ENCODE measurements around the gene MCM3. TPM values are rescaled to one million over a fixed set of nuclear protein-coding genes. Genes with fewer than 3 reads are reported as not detected.

Gene MCM3
- 11.6 and 23.4 TPM in 2 replicates for total RNA-seq

DNA sequence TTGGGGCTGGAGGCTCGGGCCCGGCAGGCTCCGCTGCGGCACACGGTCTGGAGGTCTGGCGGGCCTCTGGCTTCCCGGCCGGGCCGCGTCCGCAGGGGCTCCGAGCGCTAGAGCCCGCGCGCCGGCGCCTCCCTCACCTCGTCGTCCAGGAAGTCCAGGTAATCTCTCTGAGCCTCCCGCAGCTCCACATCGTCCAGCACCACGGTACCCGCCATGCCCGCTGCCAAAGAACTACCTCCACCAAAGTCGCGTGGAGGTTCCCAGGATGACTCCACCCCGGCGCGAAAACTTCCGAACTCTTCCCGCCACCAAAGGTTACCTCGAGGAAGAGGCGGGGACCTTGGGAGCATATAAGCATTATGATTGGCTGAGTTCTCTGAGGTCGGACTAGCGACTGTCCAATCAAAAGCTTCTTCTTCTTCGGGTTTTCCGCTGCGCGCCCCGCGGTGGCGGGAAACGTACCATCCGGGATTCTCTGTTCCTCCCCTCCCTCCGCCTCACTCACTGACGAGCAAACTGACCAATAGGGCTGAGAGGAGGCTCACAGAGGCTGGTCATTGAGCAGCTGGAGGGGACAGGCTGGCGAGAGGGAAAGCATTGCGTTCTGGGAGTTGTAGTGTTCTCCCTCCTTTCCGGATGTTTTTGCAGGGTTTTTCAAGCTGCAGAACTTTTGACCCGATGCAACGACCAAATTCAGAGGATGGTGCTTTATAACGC, at the start of gene MCM3:
TSS of gene MCM3 (minus strand) at position 283 of the 717 bp plus-strand sequence. CDS start at position 215, 68 bp downstream.
- H3K27me3 ChIP-seq (ENCODE audit: control insufficient read depth, insufficient read depth, low read length) = no peaks in the 10 kb centered on the region
- peak; percentile 79 for FAIRE-seq
- TF ChIP-seq, protein P1, sequence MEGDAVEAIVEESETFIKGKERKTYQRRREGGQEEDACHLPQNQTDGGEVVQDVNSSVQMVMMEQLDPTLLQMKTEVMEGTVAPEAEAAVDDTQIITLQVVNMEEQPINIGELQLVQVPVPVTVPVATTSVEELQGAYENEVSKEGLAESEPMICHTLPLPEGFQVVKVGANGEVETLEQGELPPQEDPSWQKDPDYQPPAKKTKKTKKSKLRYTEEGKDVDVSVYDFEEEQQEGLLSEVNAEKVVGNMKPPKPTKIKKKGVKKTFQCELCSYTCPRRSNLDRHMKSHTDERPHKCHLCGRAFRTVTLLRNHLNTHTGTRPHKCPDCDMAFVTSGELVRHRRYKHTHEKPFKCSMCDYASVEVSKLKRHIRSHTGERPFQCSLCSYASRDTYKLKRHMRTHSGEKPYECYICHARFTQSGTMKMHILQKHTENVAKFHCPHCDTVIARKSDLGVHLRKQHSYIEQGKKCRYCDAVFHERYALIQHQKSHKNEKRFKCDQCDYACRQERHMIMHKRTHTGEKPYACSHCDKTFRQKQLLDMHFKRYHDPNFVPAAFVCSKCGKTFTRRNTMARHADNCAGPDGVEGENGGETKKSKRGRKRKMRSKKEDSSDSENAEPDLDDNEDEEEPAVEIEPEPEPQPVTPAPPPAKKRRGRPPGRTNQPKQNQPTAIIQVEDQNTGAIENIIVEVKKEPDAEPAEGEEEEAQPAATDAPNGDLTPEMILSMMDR (IDR thresholded peaks at IDR 0.05; ENCODE audit: insufficient read depth, low read length, severe bottlenecking) = no peak

GRCh38 chr6:52333840-52334200, 49.3 kb upstream of the MCM3 start:
- FAIRE-seq (no peak), DNase-seq (ENCODE audit: low read depth) (no peak)
- TF ChIP-seq, protein P1 (IDR thresholded peaks at IDR 0.05; ENCODE audit: insufficient read depth, low read length, severe bottlenecking) = no peak
- Histone ChIP-seq H3K27me3 (ENCODE audit: control insufficient read depth, insufficient read depth, low read length) (no peaks in the 10 kb centered on the region), H3K4me3 (ENCODE audit: low read depth, low read length) (no peak overlapping the region), H3K36me3 (ENCODE audit: control insufficient read depth, insufficient read depth, low read length) (no peaks in the 10 kb centered on the region)

More for the DNA sequence above, at the start of gene MCM3:
- peak; percentile 99 for DNase-seq (ENCODE audit: low read depth)
- Histone ChIP-seq H3K4me3 (ENCODE audit: low read depth, low read length) (peak within 1 kb of the TSS; percentile 76), H3K36me3 (ENCODE audit: control insufficient read depth, insufficient read depth, low read length) (no peaks in the 10 kb centered on the region)

GRCh38 chr6:52331793-52332457, 47.4 kb upstream of the MCM3 start:
- Histone ChIP-seq H3K4me3 (ENCODE audit: low read depth, low read length) (no peak overlapping the region), H3K36me3 (ENCODE audit: control insufficient read depth, insufficient read depth, low read length) (no peaks in the 10 kb centered on the region), H3K27me3 (ENCODE audit: control insufficient read depth, insufficient read depth, low read length) (no peaks in the 10 kb centered on the region)
- TF ChIP-seq, protein P1 (IDR thresholded peaks at IDR 0.05; ENCODE audit: insufficient read depth, low read length, severe bottlenecking) = no peak
- DNase-seq (ENCODE audit: low read depth) = no peak
- no peak for FAIRE-seq

DNA sequence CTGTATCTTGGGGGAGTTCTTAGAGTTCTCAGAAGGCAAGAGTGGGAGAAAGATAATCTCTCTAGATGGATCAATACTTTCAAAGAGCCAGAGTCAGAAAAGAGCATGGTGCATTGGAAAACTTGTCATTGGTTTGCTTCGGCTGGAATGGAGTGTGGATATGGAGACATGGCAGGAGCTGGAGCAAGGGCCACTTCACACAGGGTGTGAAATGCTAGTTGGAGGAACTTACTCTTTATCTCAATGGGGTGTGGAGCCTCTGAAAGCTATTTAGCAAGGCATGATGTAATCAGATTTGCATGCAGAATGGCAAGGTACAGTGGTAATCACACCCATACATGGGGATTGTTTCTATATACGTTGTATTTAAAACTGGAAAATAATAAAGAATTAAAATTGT, 45.9 kb upstream of the MCM3 start:
- Histone ChIP-seq H3K4me3 (ENCODE audit: low read depth, low read length) (no peak overlapping the region), H3K36me3 (ENCODE audit: control insufficient read depth, insufficient read depth, low read length) (no peaks in the 10 kb centered on the region), H3K27me3 (ENCODE audit: control insufficient read depth, insufficient read depth, low read length) (no peaks in the 10 kb centered on the region)
- FAIRE-seq (no peak), DNase-seq (ENCODE audit: low read depth) (peak; percentile 65)
- TF ChIP-seq, protein P1 (IDR thresholded peaks at IDR 0.05; ENCODE audit: insufficient read depth, low read length, severe bottlenecking) = no peak

DNA sequence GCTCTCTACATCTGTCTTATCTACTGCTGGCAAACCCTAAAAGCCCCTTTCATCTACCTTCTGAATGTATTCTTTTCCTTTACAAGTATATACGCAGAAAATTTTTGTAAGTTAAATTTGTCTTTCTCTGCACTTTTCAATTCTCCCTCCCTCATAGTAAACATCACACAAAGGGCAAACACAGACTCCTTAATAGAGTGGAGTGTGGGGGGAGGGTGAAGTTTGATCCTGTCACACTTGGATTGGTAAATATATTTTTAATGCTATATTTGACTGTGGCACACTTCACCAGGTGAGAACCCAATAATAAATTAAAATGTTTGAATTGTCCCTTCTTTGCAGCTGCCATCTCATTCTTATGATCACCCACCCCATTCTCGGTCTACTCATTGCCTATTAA, 44.2 kb upstream of the MCM3 start:
- H3K36me3 ChIP-seq (ENCODE audit: control insufficient read depth, insufficient read depth, low read length) = no peaks in the 10 kb centered on the region
- FAIRE-seq = no peak
- TF ChIP-seq, protein P1 (IDR thresholded peaks at IDR 0.05; ENCODE audit: insufficient read depth, low read length, severe bottlenecking) = no peak
- DNase-seq (ENCODE audit: low read depth) = no peak
- no peaks in the 10 kb centered on the region for H3K27me3 ChIP-seq (ENCODE audit: control insufficient read depth, insufficient read depth, low read length)
- H3K4me3 ChIP-seq (ENCODE audit: low read depth, low read length) = no peak overlapping the region
